Endodermal cell (in vitro differentiated cells): ENCODE data around the gene CLEC11A. TPM values are rescaled to one million over a fixed set of nuclear protein-coding genes. Genes with fewer than 3 reads are reported as not detected.

Experiments
- DNase-seq: peaks from one replicate; pipeline ENCODE4 v3.0.0-alpha.2; 2017
- H3K27ac ChIP-seq: 2 replicates; pipeline ENCODE4 v1.5.1; 2013; ENCODE audit warnings: mild to moderate bottlenecking, low read depth, low read length, moderate library complexity
- H3K27me3 ChIP-seq: 2 replicates; pipeline ENCODE4 v1.6.1; 2013; ENCODE audit warnings: mild to moderate bottlenecking, low read length, moderate library complexity; ENCODE audit not compliant: insufficient read depth, control insufficient read depth, poor library complexity, severe bottlenecking
- H3K36me3 ChIP-seq: 2 replicates; pipeline ENCODE4 v1.7.0; 2013; ENCODE audit warnings: mild to moderate bottlenecking, low read length, moderate library complexity; ENCODE audit not compliant: control insufficient read depth, insufficient read depth
- H3K4me1 ChIP-seq: one replicate; pipeline ENCODE4 v1.7.0; 2013; ENCODE audit warnings: low read length; ENCODE audit not compliant: control insufficient read depth, insufficient read depth
- H3K4me3 ChIP-seq: 2 replicates; pipeline ENCODE4 v1.5.1; 2013; ENCODE audit warnings: mild to moderate bottlenecking, low read length, moderate library complexity
- H3K9ac ChIP-seq: 2 replicates; pipeline ENCODE4 v1.6.1; 2013; ENCODE audit warnings: mild to moderate bottlenecking, low read length, moderate library complexity; ENCODE audit not compliant: poor library complexity, severe bottlenecking; ENCODE audit errors: extremely low read depth
- H3K9me3 ChIP-seq: 2 replicates; pipeline ENCODE4 v1.6.1; 2013; ENCODE audit warnings: mild to moderate bottlenecking, low read length, moderate library complexity; ENCODE audit not compliant: control insufficient read depth
- H3K27ac Mint-ChIP-seq: 2 replicates; pipeline ENCODE4 v1.8.0; 2020; ENCODE audit warnings: mixed read lengths
- H3K27me3 Mint-ChIP-seq: 2 replicates; pipeline ENCODE4 v1.8.0; 2021; ENCODE audit warnings: mild to moderate bottlenecking, mixed read lengths; ENCODE audit not compliant: insufficient read depth
- H3K36me3 Mint-ChIP-seq: 2 replicates; pipeline ENCODE4 v1.8.0; 2020; ENCODE audit warnings: low read depth, mixed read lengths
- H3K4me1 Mint-ChIP-seq: 2 replicates; pipeline ENCODE4 v1.8.0; 2020; ENCODE audit warnings: mixed read lengths
- H3K4me3 Mint-ChIP-seq: 2 replicates; pipeline ENCODE4 v1.8.0; 2020; ENCODE audit warnings: mild to moderate bottlenecking, moderate library complexity, mixed read lengths
- H3K9me3 Mint-ChIP-seq: 2 replicates; pipeline ENCODE4 v1.8.0; 2020; ENCODE audit warnings: mild to moderate bottlenecking, mixed read lengths
- CTCF ChIP-seq: fragments of 200-600 bp; sonication (generic); conservative IDR thresholded peaks from 2 replicates; pipeline ENCODE4 v1.5.0; 2021; ENCODE audit warnings: antibody characterized with exemption, mild to moderate bottlenecking
- WGBS, 2 experiments: methylation state at CpG; one replicate each; pipeline versions ENCODE4 v1.1.5 to v1.1.7; 2013; ENCODE audit warnings: missing lambda C conversion rate in 2 of 2, mixed read lengths in 1 of 2; ENCODE audit not compliant: insufficient coverage in 1 of 2, insufficient read length in 1 of 2; 5-methylcytosine and 5-hydroxymethylcytosine counted together
- total RNA-seq, 2 donors: library from RNA; stranded (reverse); fragmentation: NEBNext Ultra II Directional in 1 of 2; extraction: Animal tissue kit (Norgen Biotek cat#: 25700) in 1 of 2; gene quantifications; 2 replicates in 1 of 2; 3 replicates in 1 of 2; pipeline ENCODE4 v1.2.1, GENCODE V29; 2021

CLEC11A gene
- total RNA-seq, 2 donors from 2014 or later: 4.0 to 6.2 TPM

- Mint-ChIP-seq H3K27ac (no peak overlapping the region), H3K27me3 (peaks cover 99% of the 10 kb centered on the region), H3K9me3 (no peaks in the 10 kb centered on the region), H3K4me1 (no peaks in the 10 kb centered on the region), H3K4me3 (no peak overlapping the region), H3K36me3 (no peaks in the 10 kb centered on the region)
- Histone ChIP-seq H3K27ac (no peak overlapping the region), H3K9me3 (no peaks in the 10 kb centered on the region), H3K27me3 (peaks cover 79% of the 10 kb centered on the region), H3K36me3 (no peaks in the 10 kb centered on the region), H3K4me1 (no peaks in the 10 kb centered on the region), H3K9ac (no peak overlapping the region), H3K4me3 (no peak overlapping the region)
- TF ChIP-seq CTCF: no peak
- DNase-seq: no peak
- WGBS, 2 experiments: 77 to 85% methylated on average over 3 to 15 of the region's 19 CpGs
These were observed 34.4 kb upstream of the CLEC11A start for GRCh38 chr19:50688766-50689165.

GRCh38 chr19:50690439-50690838 is 32.7 kb upstream of the CLEC11A start:
- Histone ChIP-seq H3K4me1 (no peaks in the 10 kb centered on the region), H3K27ac (no peak overlapping the region), H3K36me3 (no peaks in the 10 kb centered on the region), H3K4me3 (no peak overlapping the region), H3K9ac (no peak overlapping the region), H3K27me3 (peaks cover 80% of the 10 kb centered on the region), H3K9me3 (no peaks in the 10 kb centered on the region)
- DNase-seq: no peak
- Mint-ChIP-seq H3K36me3 (no peaks in the 10 kb centered on the region), H3K27me3 (peaks cover 92% of the 10 kb centered on the region), H3K4me3 (no peak overlapping the region), H3K9me3 (no peaks in the 10 kb centered on the region), H3K27ac (no peak overlapping the region), H3K4me1 (no peaks in the 10 kb centered on the region)
- TF ChIP-seq CTCF: no peak
- 74 to 86% methylated on average over 2 to 7 of the region's 7 CpGs for WGBS, 2 experiments

- 41 to 46% methylated on average over 4 to 22 of the region's 23 CpGs for WGBS, 2 experiments
- H3K27ac ChIP-seq: no peak overlapping the region
- no peak for TF ChIP-seq CTCF
- H3K36me3 ChIP-seq: no peaks in the 10 kb centered on the region
- H3K27me3 ChIP-seq: peaks cover 79% of the 10 kb centered on the region
- H3K9me3 ChIP-seq: no peaks in the 10 kb centered on the region
- Mint-ChIP-seq H3K4me1 (no peaks in the 10 kb centered on the region), H3K27me3 (peaks cover 92% of the 10 kb centered on the region), H3K36me3 (no peaks in the 10 kb centered on the region), H3K4me3 (no peak overlapping the region), H3K9me3 (no peaks in the 10 kb centered on the region), H3K27ac (no peak overlapping the region)
- no peak for DNase-seq
- H3K4me1 ChIP-seq: no peaks in the 10 kb centered on the region
- no peak overlapping the region for H3K9ac ChIP-seq
- no peak overlapping the region for H3K4me3 ChIP-seq
These were observed 29.8 kb upstream of the CLEC11A start for GRCh38 chr19:50693064-50693975.
